Keratinocyte (primary cell): ENCODE results near the gene SLIT3. TPM values are rescaled to one million over a fixed set of nuclear protein-coding genes. Genes with fewer than 3 reads are reported as not detected.

Experiments
- DNase-seq: peaks from one replicate; pipeline ENCODE4 v3.0.0-alpha.2; 2011; ENCODE audit warnings: low read depth, missing footprints, low spot score
- FAIRE-seq: peaks from 2 replicates; lab custom pipeline; 2011; peaks lifted over from hg19 to GRCh38; lab: Jason Lieb, UNC
- H2AFZ ChIP-seq: 2 replicates; pipeline ENCODE4 v1.6.0; 2012; ENCODE audit warnings: low read length, control low read depth, inconsistent platforms; ENCODE audit not compliant: control insufficient read depth
- H3K27ac ChIP-seq: 2 replicates; pipeline ENCODE4 v1.5.1; 2011; ENCODE audit warnings: low read length; ENCODE audit not compliant: control insufficient read depth, insufficient read depth
- H3K27me3 ChIP-seq: 3 replicates; pipeline ENCODE4 v1.6.0; 2011; ENCODE audit warnings: low read length; ENCODE audit not compliant: control insufficient read depth, insufficient read depth; ENCODE audit errors: extremely low read depth
- H3K36me3 ChIP-seq, 2 experiments: 2 replicates in 1 of 2; 3 replicates in 1 of 2; pipeline ENCODE4 v1.5.1; 2011; ENCODE audit warnings: low read length in 2 of 2, mild to moderate bottlenecking in 1 of 2; ENCODE audit not compliant: control insufficient read depth in 2 of 2, insufficient read depth in 2 of 2; ENCODE audit errors: extremely low read depth in 1 of 2
- H3K4me1 ChIP-seq: 3 replicates; pipeline ENCODE4 v1.5.1; 2011; ENCODE audit warnings: low read length; ENCODE audit not compliant: control insufficient read depth, insufficient read depth; ENCODE audit errors: extremely low read depth
- H3K4me2 ChIP-seq: 3 replicates; pipeline ENCODE4 v1.6.0; 2011; ENCODE audit warnings: low read depth, low read length; ENCODE audit not compliant: control insufficient read depth, insufficient read depth; ENCODE audit errors: extremely low read depth
- H3K4me3 ChIP-seq, 3 experiments: fragments of 200-600 bp in 1 of 3; sonication (generic) in 1 of 3; 2 replicates in 2 of 3; 3 replicates in 1 of 3; pipeline ENCODE4 v1.5.1; 2011 to 2016; ENCODE audit warnings: low read length in 3 of 3, mild to moderate bottlenecking in 3 of 3, control low read depth in 2 of 3, inconsistent platforms in 1 of 3, low read depth in 1 of 3, mixed read lengths in 1 of 3, mixed run types in 1 of 3, moderate library complexity in 1 of 3; ENCODE audit not compliant: control insufficient read depth in 2 of 3, insufficient read depth in 2 of 3; ENCODE audit errors: extremely low read depth in 1 of 3
- H3K79me2 ChIP-seq: 2 replicates; pipeline ENCODE4 v1.6.0; 2012; ENCODE audit warnings: low read length; ENCODE audit not compliant: control insufficient read depth, insufficient read depth
- H3K9ac ChIP-seq: 3 replicates; pipeline ENCODE4 v1.6.0; 2011; ENCODE audit warnings: low read length; ENCODE audit not compliant: control insufficient read depth, insufficient read depth; ENCODE audit errors: extremely low read depth
- H3K9me1 ChIP-seq: 3 replicates; pipeline ENCODE4 v1.6.0; 2011; ENCODE audit warnings: low read length; ENCODE audit not compliant: control insufficient read depth, insufficient read depth; ENCODE audit errors: extremely low read depth
- H3K9me3 ChIP-seq: 2 replicates; pipeline ENCODE4 v1.5.1; 2012; ENCODE audit warnings: low read depth, low read length; ENCODE audit not compliant: control insufficient read depth
- H4K20me1 ChIP-seq: 3 replicates; pipeline ENCODE4 v1.6.0; 2011; ENCODE audit warnings: low read length; ENCODE audit not compliant: control insufficient read depth, insufficient read depth; ENCODE audit errors: extremely low read depth
- CTCF ChIP-seq, 3 experiments: IDR thresholded peaks in 1 of 3; conservative IDR thresholded peaks in 1 of 3; optimal IDR thresholded peaks in 1 of 3; 2 replicates in 2 of 3; 3 replicates in 1 of 3; pipeline versions ENCODE3 to v1.5.1; 2011; ENCODE audit warnings: low read length in 3 of 3, mild to moderate bottlenecking in 3 of 3, moderate library complexity in 2 of 3, control low read depth in 1 of 3, inconsistent platforms in 1 of 3; ENCODE audit not compliant: insufficient read depth in 2 of 3; ENCODE audit errors: extremely low read depth in 1 of 3
- EZH2 ChIP-seq: IDR thresholded peaks from one replicate; pipeline ENCODE4 v1.6.1; 2012; ENCODE audit warnings: inconsistent platforms, mild to moderate bottlenecking, low read length, moderate library complexity
- dilution Hi-C: fragments of 300-500 bp; cut with MboI; formaldehyde crosslinking; loops from one replicate; pipeline ENCODE4 v1.7.0; 2020; ENCODE audit warnings: low sequenced_read_pairs; ENCODE audit not compliant: extremely low pct_ligation_motif_present
- polyA plus RNA-seq, 5 experiments: library from polyadenylated mRNA; depleted of rRNA in 3 of 5; stranded (reverse) in 3 of 5; stranded (forward) in 1 of 5; unstranded in 1 of 5; fragments of >200 nt; gene quantifications; 1 replicate in 1 of 5; 2 replicates in 3 of 5; 3 replicates in 1 of 5; pipeline versions ENCODE4 v1.2.1 to v1.2.3, GENCODE V29; 2011 to 2012; ENCODE audit warnings: missing spikeins in 2 of 5, low read depth in 1 of 5, low replicate concordance in 1 of 5

Gene SLIT3
- polyA plus RNA-seq, 1 donor (not counting 4 experiments of a cell fraction or from before 2014, with no cell fraction given), result 2.4 TPM

DNA sequence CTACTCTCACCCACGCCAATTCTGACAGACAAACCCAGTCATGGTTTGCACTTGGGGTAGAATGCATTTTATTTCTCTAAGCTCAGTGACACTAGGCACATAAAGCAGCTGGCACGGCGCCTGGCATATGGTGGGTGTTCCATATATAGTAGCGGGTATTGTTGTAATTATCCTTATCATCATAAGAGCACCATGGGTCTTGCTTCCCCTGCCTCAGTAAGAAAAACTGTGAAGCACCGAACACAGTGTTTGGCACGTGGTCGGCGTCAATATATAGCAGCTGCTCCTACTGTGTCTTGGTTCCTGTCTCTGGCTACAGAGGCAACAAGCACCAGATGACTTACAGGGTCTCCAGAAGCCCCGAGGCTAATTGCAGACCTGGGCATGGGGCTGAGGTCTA is 527.7 kb downstream of the SLIT3 start:
- no peak for FAIRE-seq

GRCh38 chr5:168772316-168772961 is 528.5 kb downstream of the SLIT3 start:
- no peaks in the 10 kb centered on the region for H3K4me1 ChIP-seq
- no peak for TF ChIP-seq CTCF (optimal IDR thresholded peaks at IDR 0.05 in 1 of 3, IDR thresholded peaks at IDR 0.05 in 1 of 3, conservative IDR thresholded peaks at IDR 0.05 in 1 of 3; ENCODE audit: extremely low read depth in 1 of 3, insufficient read depth in 2 of 3, low read length in 3 of 3)
- no peak for TF ChIP-seq EZH2

More for the DNA sequence above, 527.7 kb downstream of the SLIT3 start:
- H3K36me3 ChIP-seq, result no peaks in the 10 kb centered on the region
- dilution Hi-C loops, result no loop called here
- H3K27ac ChIP-seq, result no peak overlapping the region
- H2AFZ ChIP-seq, result no peak overlapping the region
- no peak overlapping the region for H3K4me2 ChIP-seq
- no peaks in the 10 kb centered on the region for H3K9me3 ChIP-seq
- no peaks in the 10 kb centered on the region for H3K9me1 ChIP-seq
- no peak for TF ChIP-seq EZH2
- TF ChIP-seq CTCF (optimal IDR thresholded peaks at IDR 0.05 in 1 of 3, IDR thresholded peaks at IDR 0.05 in 1 of 3, conservative IDR thresholded peaks at IDR 0.05 in 1 of 3; ENCODE audit: extremely low read depth in 1 of 3, insufficient read depth in 2 of 3, low read length in 3 of 3), result no peak
- H3K4me1 ChIP-seq, result no peaks in the 10 kb centered on the region
- no peaks in the 10 kb centered on the region for H3K27me3 ChIP-seq
- no peak overlapping the region for H3K4me3 ChIP-seq
- no peaks in the 10 kb centered on the region for H3K79me2 ChIP-seq
- no peak overlapping the region for H3K9ac ChIP-seq
- H4K20me1 ChIP-seq, result no peaks in the 10 kb centered on the region
- DNase-seq, result no peak

More at GRCh38 chr5:168772316-168772961, 528.5 kb downstream of the SLIT3 start:
- FAIRE-seq, result no peak
- Histone ChIP-seq H3K27me3 (no peaks in the 10 kb centered on the region), H3K9me1 (no peaks in the 10 kb centered on the region), H2AFZ (no peak overlapping the region), H3K4me2 (no peak overlapping the region), H3K9me3 (no peaks in the 10 kb centered on the region), H3K27ac (no peak overlapping the region), H3K9ac (no peak overlapping the region), H3K79me2 (no peaks in the 10 kb centered on the region), H3K36me3 (no peaks in the 10 kb centered on the region), H3K4me3 (no peak overlapping the region), H4K20me1 (no peaks in the 10 kb centered on the region)
- dilution Hi-C loops, result no loop called here
- no peak for DNase-seq
